Neural progenitor cell (in vitro differentiated cells): ENCODE measurements around the gene TMEM39B. TPM values are rescaled to one million over a fixed set of nuclear protein-coding genes. Genes with fewer than 3 reads are reported as not detected.
A peak's percentile ranks its signal among the peaks of the same experiment; 100 is the strongest.

Source experiments
- DNase-seq: peaks from one replicate; pipeline ENCODE4 v3.0.0-alpha.2; 2016; ENCODE audit warnings: low spot score
- H2AFZ ChIP-seq: fragments of 200-600 bp; sonication (generic); replicated peaks from 2 replicates; pipeline ENCODE4 v1.6.1; 2016; ENCODE audit warnings: antibody characterized with exemption
- H3F3A ChIP-seq: fragments of 200-600 bp; sonication (generic); 2 replicates; pipeline ENCODE4 v1.6.1; 2016; ENCODE audit warnings: antibody characterized with exemption, low read depth
- H3K27ac ChIP-seq: fragments of 200-600 bp; sonication (generic); 2 replicates; pipeline ENCODE4 v1.5.1; 2016; ENCODE audit warnings: mild to moderate bottlenecking
- H3K27me3 ChIP-seq: fragments of 200-600 bp; sonication (generic); 2 replicates; pipeline ENCODE4 v1.6.1; 2016; ENCODE audit warnings: mild to moderate bottlenecking, moderate library complexity
- H3K36me3 ChIP-seq: fragments of 200-600 bp; sonication (generic); 2 replicates; pipeline ENCODE4 v1.5.1; 2016
- H3K4me1 ChIP-seq: fragments of 200-600 bp; sonication (generic); 2 replicates; pipeline ENCODE4 v1.6.1; 2016; ENCODE audit warnings: mixed run types
- H3K4me2 ChIP-seq: fragments of 200-600 bp; sonication (generic); 2 replicates; pipeline ENCODE4 v1.6.1; 2016
- H3K4me3 ChIP-seq: fragments of 200-600 bp; sonication (generic); 2 replicates; pipeline ENCODE4 v1.5.1; 2016
- H3K79me2 ChIP-seq: fragments of 200-600 bp; sonication (generic); 2 replicates; pipeline ENCODE4 v1.6.1; 2016; ENCODE audit warnings: low read depth
- H3K9ac ChIP-seq: fragments of 200-600 bp; sonication (generic); 2 replicates; pipeline ENCODE4 v1.6.1; 2016
- H3K9me3 ChIP-seq: fragments of 200-600 bp; sonication (generic); 2 replicates; pipeline ENCODE4 v1.5.1; 2016; ENCODE audit warnings: low read depth
- H4K20me1 ChIP-seq: fragments of 200-600 bp; sonication (generic); 2 replicates; pipeline ENCODE4 v1.6.1; 2016; ENCODE audit warnings: low read depth
- H3K27ac Mint-ChIP-seq: 3 replicates; pipeline ENCODE4 v1.8.0; 2021; ENCODE audit warnings: mixed read lengths
- H3K27me3 Mint-ChIP-seq: 2 replicates; pipeline ENCODE4 v1.8.0; 2022; ENCODE audit warnings: low read depth, mild to moderate bottlenecking, inconsistent platforms, moderate library complexity, mixed read lengths; ENCODE audit not compliant: insufficient read depth
- H3K36me3 Mint-ChIP-seq: 3 replicates; pipeline ENCODE4 v1.8.0; 2021; ENCODE audit warnings: mixed read lengths
- H3K4me1 Mint-ChIP-seq: 3 replicates; pipeline ENCODE4 v1.8.0; 2021; ENCODE audit warnings: mixed read lengths
- H3K4me3 Mint-ChIP-seq: 3 replicates; pipeline ENCODE4 v1.8.0; 2021; ENCODE audit warnings: mild to moderate bottlenecking, moderate library complexity, mixed read lengths
- H3K9me3 Mint-ChIP-seq: 3 replicates; pipeline ENCODE4 v1.8.0; 2020; ENCODE audit warnings: mixed read lengths
- EZH2 ChIP-seq: fragments of 200-600 bp; sonication (generic); IDR thresholded peaks from 2 replicates; pipeline ENCODE4 v1.6.1; 2017; ENCODE audit warnings: antibody characterized with exemption, mild to moderate bottlenecking, moderate library complexity
- EZH2phosphoT487 ChIP-seq: fragments of 200-600 bp; sonication (generic); IDR thresholded peaks from 2 replicates; pipeline ENCODE4 v1.6.1; 2017; ENCODE audit warnings: antibody characterized with exemption
- total RNA-seq: library from RNA; depleted of rRNA; stranded (reverse); fragments of >200 nt; gene quantifications from 2 replicates; pipeline ENCODE4 v1.2.3, GENCODE V29; 2015; ENCODE audit warnings: low replicate concordance
- TF ChIP-seq, protein P1 (sequence below): fragments of 200-600 bp; sonication (generic); IDR thresholded peaks from 2 replicates; pipeline ENCODE4 v1.5.1; 2017; ENCODE audit warnings: antibody characterized with exemption, mild to moderate bottlenecking

Gene TMEM39B
- total RNA-seq, 1 donor from 2014 or later = 2.3 TPM

DNA sequence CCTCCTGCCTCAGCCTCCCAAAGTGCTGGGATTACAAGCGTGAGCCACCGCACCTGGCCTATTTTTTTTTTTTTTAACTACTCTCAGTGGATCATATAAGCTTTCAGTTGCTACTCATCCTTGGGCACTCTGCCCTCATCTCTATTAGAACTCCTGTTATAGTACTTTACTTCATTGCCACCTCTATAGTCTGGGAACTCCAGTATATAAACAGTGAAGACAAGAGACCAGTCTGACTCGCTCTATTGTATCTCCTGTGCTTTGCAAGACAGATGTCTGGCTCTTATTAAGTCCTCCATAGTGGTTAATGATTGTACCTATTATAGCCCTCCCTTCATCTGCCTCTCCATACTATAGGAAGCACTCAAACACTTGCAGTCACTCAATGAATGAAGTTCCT lies 44.0 kb upstream of the TMEM39B start:
- no peaks in the 10 kb centered on the region for H3K4me1 ChIP-seq
- no peaks in the 10 kb centered on the region for H3K9me3 ChIP-seq
- TF ChIP-seq EZH2 (no peak), EZH2phosphoT487 (no peak)
- TF ChIP-seq, protein P1, sequence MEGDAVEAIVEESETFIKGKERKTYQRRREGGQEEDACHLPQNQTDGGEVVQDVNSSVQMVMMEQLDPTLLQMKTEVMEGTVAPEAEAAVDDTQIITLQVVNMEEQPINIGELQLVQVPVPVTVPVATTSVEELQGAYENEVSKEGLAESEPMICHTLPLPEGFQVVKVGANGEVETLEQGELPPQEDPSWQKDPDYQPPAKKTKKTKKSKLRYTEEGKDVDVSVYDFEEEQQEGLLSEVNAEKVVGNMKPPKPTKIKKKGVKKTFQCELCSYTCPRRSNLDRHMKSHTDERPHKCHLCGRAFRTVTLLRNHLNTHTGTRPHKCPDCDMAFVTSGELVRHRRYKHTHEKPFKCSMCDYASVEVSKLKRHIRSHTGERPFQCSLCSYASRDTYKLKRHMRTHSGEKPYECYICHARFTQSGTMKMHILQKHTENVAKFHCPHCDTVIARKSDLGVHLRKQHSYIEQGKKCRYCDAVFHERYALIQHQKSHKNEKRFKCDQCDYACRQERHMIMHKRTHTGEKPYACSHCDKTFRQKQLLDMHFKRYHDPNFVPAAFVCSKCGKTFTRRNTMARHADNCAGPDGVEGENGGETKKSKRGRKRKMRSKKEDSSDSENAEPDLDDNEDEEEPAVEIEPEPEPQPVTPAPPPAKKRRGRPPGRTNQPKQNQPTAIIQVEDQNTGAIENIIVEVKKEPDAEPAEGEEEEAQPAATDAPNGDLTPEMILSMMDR = no peak
- Mint-ChIP-seq H3K4me1 (no peaks in the 10 kb centered on the region), H3K4me3 (no peak overlapping the region), H3K27ac (no peak overlapping the region), H3K9me3 (no peaks in the 10 kb centered on the region), H3K27me3 (no peaks in the 10 kb centered on the region), H3K36me3 (peaks cover 25% of the 10 kb centered on the region)
- H3K9ac ChIP-seq = no peak overlapping the region
- no peak overlapping the region for H3K4me3 ChIP-seq
- H3F3A ChIP-seq = peaks cover 5% of the 10 kb centered on the region
- DNase-seq = no peak
- peaks cover 100% of the 10 kb centered on the region for H4K20me1 ChIP-seq
- H3K36me3 ChIP-seq = peaks cover 20% of the 10 kb centered on the region
- no peaks in the 10 kb centered on the region for H3K27me3 ChIP-seq
- no peak overlapping the region for H3K27ac ChIP-seq
- H3K79me2 ChIP-seq = peaks cover 100% of the 10 kb centered on the region
- no peak overlapping the region for H3K4me2 ChIP-seq
- H2AFZ ChIP-seq = no peak overlapping the region

DNA sequence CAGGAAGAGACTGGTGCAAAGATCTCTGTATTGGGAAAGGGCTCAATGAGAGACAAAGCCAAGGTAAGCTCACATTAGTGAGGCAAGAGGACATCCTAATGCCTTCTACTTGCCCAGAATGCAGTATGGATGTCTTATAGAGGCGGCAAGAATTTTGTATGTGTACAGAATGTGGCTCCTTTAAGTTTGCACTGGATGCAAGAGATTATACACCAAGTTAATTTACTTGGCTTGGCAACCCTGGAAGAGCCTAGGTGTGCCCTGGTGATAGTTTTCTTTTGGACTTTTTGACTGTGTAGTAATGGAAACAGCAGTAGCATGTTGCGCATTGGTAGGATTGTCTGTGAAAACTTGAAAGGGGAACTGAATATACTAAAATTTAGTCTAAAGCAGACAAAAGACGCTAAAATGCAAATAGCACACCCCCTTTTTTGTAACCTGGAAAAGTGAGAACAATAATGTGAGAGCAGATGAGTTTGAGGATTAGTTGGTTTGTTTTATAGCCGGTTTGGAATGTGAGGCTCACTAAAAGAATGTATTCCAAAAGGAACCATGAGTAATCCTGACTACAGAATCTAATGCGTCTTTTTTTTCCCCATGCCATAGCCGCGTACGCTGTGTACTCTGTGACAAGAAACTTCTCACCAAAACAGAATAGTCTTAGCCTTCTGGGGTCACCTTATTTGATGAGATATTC lies 41.0 kb upstream of the TMEM39B start:
- H4K20me1 ChIP-seq = peaks cover 100% of the 10 kb centered on the region
- H3K27me3 ChIP-seq = no peaks in the 10 kb centered on the region
- no peaks in the 10 kb centered on the region for H3K9me3 ChIP-seq
- H3K79me2 ChIP-seq = peaks cover 100% of the 10 kb centered on the region
- Mint-ChIP-seq H3K27me3 (peaks cover 3% of the 10 kb centered on the region), H3K9me3 (no peaks in the 10 kb centered on the region), H3K4me3 (no peak overlapping the region), H3K4me1 (no peaks in the 10 kb centered on the region), H3K36me3 (peaks cover 39% of the 10 kb centered on the region), H3K27ac (no peak overlapping the region)
- TF ChIP-seq, protein P1 = no peak
- TF ChIP-seq EZH2phosphoT487 (no peak), EZH2 (no peak)
- no peak overlapping the region for H3K4me3 ChIP-seq
- peaks cover 10% of the 10 kb centered on the region for H3F3A ChIP-seq
- no peak overlapping the region for H3K9ac ChIP-seq
- H3K36me3 ChIP-seq = peaks cover 20% of the 10 kb centered on the region
- H3K4me2 ChIP-seq = no peak overlapping the region
- no peak for DNase-seq
- H2AFZ ChIP-seq = no peak overlapping the region
- no peaks in the 10 kb centered on the region for H3K4me1 ChIP-seq
- peak overlapping the region; percentile 51 for H3K27ac ChIP-seq

DNA sequence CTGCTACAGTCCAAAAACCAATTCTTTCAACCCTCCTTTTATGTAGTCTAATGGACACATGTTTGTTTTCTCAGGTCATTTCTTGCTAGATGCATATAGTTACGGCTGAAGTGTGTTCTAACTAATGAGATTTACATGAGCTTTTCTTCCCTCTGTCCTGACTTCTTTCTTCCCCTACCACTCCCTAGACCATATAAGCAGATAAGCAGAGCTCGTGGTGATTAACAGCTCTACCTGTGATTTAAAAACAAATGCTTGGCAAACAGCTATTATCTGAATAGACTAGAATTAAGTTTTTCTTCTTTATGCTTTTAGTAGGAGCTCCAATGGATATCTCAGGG lies 40.5 kb upstream of the TMEM39B start:
- H3K4me3 Mint-ChIP-seq = no peak overlapping the region
- H3K27me3 Mint-ChIP-seq = peaks cover 3% of the 10 kb centered on the region
- Histone ChIP-seq H3K27ac (peak overlapping the region; percentile 47), H3K4me1 (no peaks in the 10 kb centered on the region), H3K27me3 (no peaks in the 10 kb centered on the region), H3K9ac (no peak overlapping the region), H3K4me2 (no peak overlapping the region), H3K9me3 (no peaks in the 10 kb centered on the region), H3K79me2 (peaks cover 100% of the 10 kb centered on the region), H2AFZ (no peak overlapping the region), H3K4me3 (no peak overlapping the region), H3F3A (peaks cover 10% of the 10 kb centered on the region), H4K20me1 (peaks cover 100% of the 10 kb centered on the region), H3K36me3 (peaks cover 20% of the 10 kb centered on the region)
- TF ChIP-seq EZH2 (no peak), EZH2phosphoT487 (no peak)
- TF ChIP-seq, protein P1 = no peak
- DNase-seq = no peak
- no peaks in the 10 kb centered on the region for H3K9me3 Mint-ChIP-seq
- H3K27ac Mint-ChIP-seq = no peak overlapping the region
- no peaks in the 10 kb centered on the region for H3K4me1 Mint-ChIP-seq
- H3K36me3 Mint-ChIP-seq = peaks cover 41% of the 10 kb centered on the region
